Ectodermal cell (in vitro differentiated cells): ENCODE results near the gene PTX4.

Source experiments
- H3K27ac ChIP-seq: 2 replicates; pipeline ENCODE4 v1.7.0; 2013; ENCODE audit warnings: mild to moderate bottlenecking, low read depth, low read length; ENCODE audit not compliant: insufficient read depth, poor library complexity, severe bottlenecking
- H3K27me3 ChIP-seq: 2 replicates; pipeline ENCODE4 v1.7.0; 2013; ENCODE audit warnings: mild to moderate bottlenecking, low read length; ENCODE audit not compliant: insufficient read depth, control insufficient read depth, poor library complexity, severe bottlenecking
- H3K36me3 ChIP-seq: one replicate; pipeline ENCODE4 v1.7.0; 2013; ENCODE audit warnings: low read length; ENCODE audit not compliant: control insufficient read depth, insufficient read depth
- H3K4me1 ChIP-seq: one replicate; pipeline ENCODE4 v1.7.0; 2013; ENCODE audit warnings: low read length; ENCODE audit not compliant: control insufficient read depth, insufficient read depth
- H3K4me3 ChIP-seq: 2 replicates; pipeline ENCODE4 v1.7.0; 2013; ENCODE audit warnings: low read depth, low read length, control low read depth; ENCODE audit not compliant: insufficient read depth
- H3K9me3 ChIP-seq: 2 replicates; pipeline ENCODE4 v1.7.0; 2013; ENCODE audit warnings: mild to moderate bottlenecking, low read length, moderate library complexity; ENCODE audit not compliant: control insufficient read depth
- WGBS, 2 experiments: methylation state at CpG; one replicate each; pipeline ENCODE4 v1.1.7; 2013; ENCODE audit warnings: missing lambda C conversion rate in 2 of 2; 5-methylcytosine and 5-hydroxymethylcytosine counted together

Gene PTX4

GRCh38 chr16:1500465-1501150 lies 11.9 kb upstream of the PTX4 start:
- H3K9me3 ChIP-seq = no peaks in the 10 kb centered on the region
- H3K4me1 ChIP-seq = no peaks in the 10 kb centered on the region
- 96 to 97% methylated on average over 44 of the region's 44 CpGs for WGBS, 2 experiments
- no peak overlapping the region for H3K27ac ChIP-seq
- no peak overlapping the region for H3K4me3 ChIP-seq
- no peaks in the 10 kb centered on the region for H3K27me3 ChIP-seq
- H3K36me3 ChIP-seq = peaks cover 36% of the 10 kb centered on the region

DNA sequence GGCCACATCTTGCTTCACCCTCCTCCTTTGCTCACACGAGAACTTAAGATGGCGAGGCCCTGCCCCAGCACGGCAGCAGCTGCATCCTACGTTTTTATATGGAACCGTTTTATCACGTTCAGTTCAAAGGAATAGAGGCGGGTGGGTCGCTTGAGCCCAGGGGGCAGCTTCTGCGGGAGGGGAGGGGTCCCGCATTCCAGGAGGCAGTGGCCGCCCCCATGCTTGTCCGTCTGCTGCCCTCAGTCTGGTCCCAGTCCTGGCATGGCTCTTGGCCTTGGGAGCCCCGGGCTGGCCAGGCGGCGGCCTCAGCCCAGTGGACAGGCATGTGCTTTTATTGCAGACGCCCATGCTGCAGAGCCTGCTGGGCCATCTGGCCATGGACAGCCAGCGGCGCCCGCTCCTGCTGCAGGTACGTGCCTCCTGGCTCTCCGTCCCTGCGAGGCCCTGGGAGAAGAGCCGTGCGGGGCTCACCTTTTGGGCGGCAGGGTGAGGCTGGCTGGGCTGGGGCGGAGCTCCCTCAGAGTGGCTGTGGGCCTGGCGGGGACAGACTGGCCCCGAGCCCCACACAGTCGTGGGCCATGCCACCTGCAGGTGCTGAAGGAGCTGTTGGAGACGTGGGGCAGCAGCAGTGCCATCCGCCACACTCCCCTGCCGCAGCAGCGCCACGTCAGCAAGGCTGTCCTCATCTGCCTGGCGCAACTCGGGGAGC lies 11.2 kb upstream of the PTX4 start:
- Histone ChIP-seq H3K9me3 (no peaks in the 10 kb centered on the region), H3K27ac (no peak overlapping the region), H3K4me1 (no peaks in the 10 kb centered on the region), H3K36me3 (peaks cover 42% of the 10 kb centered on the region), H3K27me3 (no peaks in the 10 kb centered on the region), H3K4me3 (no peak overlapping the region)
- WGBS, 2 experiments = 96% methylated on average over 36 of the region's 36 CpGs

GRCh38 chr16:1498899-1499676 lies 10.3 kb upstream of the PTX4 start:
- Histone ChIP-seq H3K4me3 (no peak overlapping the region), H3K9me3 (no peaks in the 10 kb centered on the region), H3K27me3 (no peaks in the 10 kb centered on the region), H3K4me1 (peaks cover 6% of the 10 kb centered on the region), H3K36me3 (peaks cover 45% of the 10 kb centered on the region), H3K27ac (no peak overlapping the region)
- 96% methylated on average over 35 of the region's 35 CpGs for WGBS, 2 experiments

- H3K4me1 ChIP-seq = peaks cover 9% of the 10 kb centered on the region
- H3K27ac ChIP-seq = no peak overlapping the region
- H3K4me3 ChIP-seq = no peak overlapping the region
- 90 to 92% methylated on average over 21 of the region's 21 CpGs for WGBS, 2 experiments
- no peaks in the 10 kb centered on the region for H3K27me3 ChIP-seq
- peaks cover 29% of the 10 kb centered on the region for H3K36me3 ChIP-seq
- H3K9me3 ChIP-seq = no peaks in the 10 kb centered on the region
Observed at GRCh38 chr16:1497014-1497598, 8.4 kb upstream of the PTX4 start.

GRCh38 chr16:1496464-1496863 lies 7.7 kb upstream of the PTX4 start:
- Histone ChIP-seq H3K27ac (no peak overlapping the region), H3K9me3 (no peaks in the 10 kb centered on the region), H3K4me1 (peaks cover 9% of the 10 kb centered on the region), H3K4me3 (no peak overlapping the region), H3K36me3 (peaks cover 24% of the 10 kb centered on the region), H3K27me3 (no peaks in the 10 kb centered on the region)
- 95 to 96% methylated on average over 25 of the region's 25 CpGs for WGBS, 2 experiments

- 94 to 95% methylated on average over 25 of the region's 25 CpGs for WGBS, 2 experiments
Observed at GRCh38 chr16:1495889-1496262, 7.1 kb upstream of the PTX4 start.

GRCh38 chr16:1495211-1495888 lies 6.6 kb upstream of the PTX4 start:
- no peak overlapping the region for H3K27ac ChIP-seq
- peaks cover 9% of the 10 kb centered on the region for H3K4me1 ChIP-seq
- H3K36me3 ChIP-seq = peaks cover 23% of the 10 kb centered on the region
- H3K9me3 ChIP-seq = no peaks in the 10 kb centered on the region
- no peaks in the 10 kb centered on the region for H3K27me3 ChIP-seq
- WGBS, 2 experiments = 97% methylated on average over 39 of the region's 39 CpGs
- no peak overlapping the region for H3K4me3 ChIP-seq

More at GRCh38 chr16:1495889-1496262, 7.1 kb upstream of the PTX4 start:
- Histone ChIP-seq H3K27me3 (no peaks in the 10 kb centered on the region), H3K4me3 (no peak overlapping the region), H3K9me3 (no peaks in the 10 kb centered on the region), H3K27ac (no peak overlapping the region), H3K36me3 (peaks cover 23% of the 10 kb centered on the region), H3K4me1 (peaks cover 9% of the 10 kb centered on the region)

DNA sequence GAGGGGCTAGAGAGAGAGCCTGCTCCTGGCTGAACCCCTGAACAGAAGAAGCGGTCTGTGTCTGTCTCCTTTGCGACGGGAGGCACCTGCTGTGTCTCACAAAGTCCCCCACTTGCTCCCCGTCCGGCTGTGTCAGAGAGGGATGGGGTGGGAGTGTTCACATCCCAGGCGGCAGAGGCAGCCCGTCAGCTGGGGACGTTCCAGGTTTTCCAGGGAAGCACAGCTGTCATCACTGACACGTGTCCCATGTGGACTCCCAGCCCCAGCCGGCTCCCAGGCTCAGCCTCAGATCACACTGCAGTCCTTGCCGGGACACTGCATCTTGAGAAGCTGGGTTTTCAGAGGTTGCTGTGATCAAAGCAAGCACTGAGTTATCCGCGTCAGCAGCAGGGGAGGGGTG lies 6.0 kb upstream of the PTX4 start:
- Histone ChIP-seq H3K27ac (no peak overlapping the region), H3K4me3 (no peak overlapping the region), H3K9me3 (no peaks in the 10 kb centered on the region), H3K27me3 (no peaks in the 10 kb centered on the region), H3K36me3 (peaks cover 23% of the 10 kb centered on the region), H3K4me1 (peaks cover 9% of the 10 kb centered on the region)
- WGBS, 2 experiments = 94 to 95% methylated on average over 13 of the region's 13 CpGs

GRCh38 chr16:1494129-1494640 lies 5.4 kb upstream of the PTX4 start:
- peak overlapping the region; percentile 85 for H3K4me3 ChIP-seq
- peaks cover 9% of the 10 kb centered on the region for H3K4me1 ChIP-seq
- no peaks in the 10 kb centered on the region for H3K9me3 ChIP-seq
- H3K36me3 ChIP-seq = peaks cover 23% of the 10 kb centered on the region
- no peak overlapping the region for H3K27ac ChIP-seq
- no peaks in the 10 kb centered on the region for H3K27me3 ChIP-seq
- WGBS, 2 experiments = 60 to 61% methylated on average over 25 of the region's 25 CpGs
